ENCODE data around the gene COPZ1. TPM values are rescaled to one million over a fixed set of nuclear protein-coding genes. Genes with fewer than 3 reads are reported as not detected.

COPZ1 gene
- total and polyA plus RNA-seq, 9 of the 15 experiments (the other 6 are each of a cell fraction or from before 2014, with no cell fraction given), result 137 to 487 (median 233) TPM

- TF ChIP-seq CREBBP (IDR thresholded peaks at IDR 0.05; ENCODE audit: low read depth, low read length) (no peak), BCOR (IDR thresholded peaks at IDR 0.05) (no peak), ZC3H4 (CRISPR knock-in tag; IDR thresholded peaks at IDR 0.05; ENCODE audit: borderline replicate concordance) (peak; percentile 60; the same call in 1 of the 2 replicates), XRCC3 (IDR thresholded peaks at IDR 0.05) (no peak), ZNF445 (CRISPR knock-in tag; IDR thresholded peaks at IDR 0.05; ENCODE audit: low read depth) (no peak), FOXM1 (IDR thresholded peaks at IDR 0.05; ENCODE audit: low read depth) (no peak), FOXM1 (CRISPR knock-in tag; IDR thresholded peaks at IDR 0.05; ENCODE audit: low read depth) (no peak), NFIX (CRISPR knock-in tag; IDR thresholded peaks at IDR 0.05; ENCODE audit: low read depth) (no peak), YY1 (IDR thresholded peaks at IDR 0.05; ENCODE audit: borderline replicate concordance in 1 of 3, control insufficient read depth in 1 of 3, extremely low read depth in 1 of 3, insufficient read depth in 3 of 3, insufficient read length in 1 of 3, insufficient replicate concordance in 2 of 3, low read depth in 1 of 3, low read length in 2 of 3) (peak; percentile 84 to 97 (median 96)), ZNF395 (CRISPR knock-in tag; IDR thresholded peaks at IDR 0.05) (peak; percentile 88), CCNT2 (IDR thresholded peaks at IDR 0.05; ENCODE audit: borderline replicate concordance, extremely low read depth, insufficient read length, low read depth, low read length) (no peak), HLTF (IDR thresholded peaks at IDR 0.05) (no peak), MLLT1 (IDR thresholded peaks at IDR 0.05) (no peak; a peak in 1 of 4 replicates), GATA2 (CRISPR knock-in tag; IDR thresholded peaks at IDR 0.05) (no peak), ZBTB11 (CRISPR knock-in tag; IDR thresholded peaks at IDR 0.05) (peak in 1 of 3 experiments; percentile 36; a peak in 1 of 6 replicates), NFE2L1 (tag; IDR thresholded peaks at IDR 0.05; ENCODE audit: borderline replicate concordance, low read depth) (no peak), ZBTB1 (CRISPR knock-in tag; IDR thresholded peaks at IDR 0.05; ENCODE audit: borderline replicate concordance, low read depth) (peak; percentile 96), BHLHE40 (IDR thresholded peaks at IDR 0.05; ENCODE audit: low read length) (peak; percentile 85), ZNF699 (CRISPR knock-in tag; IDR thresholded peaks at IDR 0.05; ENCODE audit: insufficient replicate concordance) (no peak), TSC22D4 (tag; IDR thresholded peaks at IDR 0.05) (no peak), ZFX (CRISPR knock-in tag; IDR thresholded peaks at IDR 0.05) (peak; percentile 73)
These were observed 45.1 kb upstream of the COPZ1 start, which contains the start of gene CBX5 (continued) for GRCh38 chr12:54279632-54280467.
